KOPT-K1 (cell line): ENCODE measurements around the gene CDH13.

Experiments used
- H3K27ac ChIP-seq: fragments of 200-600 bp; sonication (generic); 2 replicates; pipeline ENCODE4 v1.5.1; 2016; ENCODE audit warnings: antibody characterized with exemption, mild to moderate bottlenecking, low read depth, low read length; ENCODE audit not compliant: poor library complexity, severe bottlenecking
- H3K36me3 ChIP-seq: fragments of 200-600 bp; sonication (generic); 2 replicates; pipeline ENCODE4 v1.5.1; 2017; ENCODE audit warnings: antibody characterized with exemption, mild to moderate bottlenecking, low read length, moderate library complexity; ENCODE audit not compliant: insufficient read depth
- H3K9me3 ChIP-seq: fragments of 200-600 bp; sonication (generic); 2 replicates; pipeline ENCODE4 v1.5.1; 2017; ENCODE audit warnings: antibody characterized with exemption, low read length, mild to moderate bottlenecking; ENCODE audit not compliant: insufficient read depth, poor library complexity, severe bottlenecking

CDH13 gene

DNA sequence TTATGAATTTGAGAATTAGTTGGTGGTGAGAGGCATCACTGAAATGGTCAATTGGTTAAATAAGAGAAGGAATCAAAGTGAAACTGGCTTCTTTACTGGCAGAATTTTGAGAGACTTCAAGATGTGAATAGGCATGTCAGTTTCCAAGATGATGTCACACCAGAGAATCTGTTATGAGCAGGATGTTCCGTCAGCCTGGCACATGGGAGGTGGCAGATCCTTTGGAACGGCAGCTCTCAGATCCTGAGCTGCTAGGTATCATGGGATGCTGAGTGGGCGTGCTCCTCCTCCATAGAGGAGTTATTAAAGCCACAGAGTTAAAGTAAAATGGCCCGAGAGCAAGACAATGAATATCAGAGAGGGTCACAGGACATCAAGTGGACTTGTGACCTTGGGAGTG is 736.8 kb downstream of the CDH13 start:
- Histone ChIP-seq H3K27ac (no peak overlapping the region), H3K9me3 (no peaks in the 10 kb centered on the region), H3K36me3 (no peaks in the 10 kb centered on the region)

DNA sequence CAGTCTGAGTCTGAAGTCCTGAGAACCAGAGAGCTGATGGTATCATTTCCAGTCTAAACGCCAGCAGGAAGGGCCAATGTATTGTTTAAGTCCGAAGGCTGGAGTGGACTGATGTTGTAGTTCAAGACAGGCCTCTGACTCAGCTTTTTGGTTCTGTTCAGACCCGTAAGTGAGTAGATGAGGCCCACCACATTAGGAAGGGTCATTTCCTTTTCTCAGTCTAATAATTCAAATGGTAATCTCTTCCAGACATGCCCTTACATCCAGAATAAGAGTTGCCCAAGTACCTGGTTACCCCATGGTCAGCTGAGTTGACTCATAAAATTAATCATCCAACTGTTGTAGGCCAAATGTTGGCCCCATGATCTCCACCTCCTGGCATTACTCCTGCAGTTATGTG is 738.4 kb downstream of the CDH13 start:
- H3K27ac ChIP-seq, result no peak overlapping the region
- no peaks in the 10 kb centered on the region for H3K36me3 ChIP-seq
- H3K9me3 ChIP-seq, result no peaks in the 10 kb centered on the region

DNA sequence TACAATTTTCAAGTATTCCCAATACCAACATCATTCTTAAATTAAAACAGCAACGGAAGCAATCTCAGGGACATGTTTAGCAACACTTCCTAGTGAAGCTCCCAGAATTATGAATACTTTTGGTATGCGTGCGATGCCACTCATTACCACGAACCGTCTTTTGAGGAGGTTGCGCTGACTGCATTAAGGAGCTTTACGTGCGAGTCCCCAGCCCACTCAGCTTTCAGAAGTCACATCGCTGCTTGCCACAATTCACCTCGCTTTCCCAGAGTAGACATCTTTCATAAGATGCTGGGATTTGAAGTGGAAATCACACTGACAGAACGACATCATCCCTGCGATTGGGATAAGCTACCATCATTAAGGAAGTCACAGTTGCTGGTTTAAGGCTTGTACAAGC is 739.5 kb downstream of the CDH13 start:
- Histone ChIP-seq H3K9me3 (no peaks in the 10 kb centered on the region), H3K27ac (no peak overlapping the region), H3K36me3 (no peaks in the 10 kb centered on the region)

DNA sequence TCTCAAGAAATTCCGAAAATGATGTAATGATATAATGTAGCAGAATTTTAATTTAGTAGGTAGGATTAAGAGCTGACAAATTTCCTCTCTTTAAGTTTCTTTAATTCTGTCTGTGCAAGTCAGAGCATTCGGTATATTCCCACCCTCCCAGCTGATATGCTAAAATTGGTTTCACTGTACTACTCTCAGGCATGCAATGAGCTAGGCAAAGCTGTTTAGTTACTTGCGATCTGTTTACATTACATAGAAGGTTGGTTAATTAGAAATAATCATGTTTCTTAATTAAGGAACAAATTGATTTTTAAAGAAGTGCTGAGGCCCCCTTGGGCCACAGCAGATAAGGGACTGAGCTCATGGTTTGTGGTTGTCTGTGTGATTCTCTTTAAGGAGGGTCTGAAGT is 748.2 kb downstream of the CDH13 start:
- H3K9me3 ChIP-seq, result no peaks in the 10 kb centered on the region
- no peaks in the 10 kb centered on the region for H3K36me3 ChIP-seq
- no peak overlapping the region for H3K27ac ChIP-seq

DNA sequence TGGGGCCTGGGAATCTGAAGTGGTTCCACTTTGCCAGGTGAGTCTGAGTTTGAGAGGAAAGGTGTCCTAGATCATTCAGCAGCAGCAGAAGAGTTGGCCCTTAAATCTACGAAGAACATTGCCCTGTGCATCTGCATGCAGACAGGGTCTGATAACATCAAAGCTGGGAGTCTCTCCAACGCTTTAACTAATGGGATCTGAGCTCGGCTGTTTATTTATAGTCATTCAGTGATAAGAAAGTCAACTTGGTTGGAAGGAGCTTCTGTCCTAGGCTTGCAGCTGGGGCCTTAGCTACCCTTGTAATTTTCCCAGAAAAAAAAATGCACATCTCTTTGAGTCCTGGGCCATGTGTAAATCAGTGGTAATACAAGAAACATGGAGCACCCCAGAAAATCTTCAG is 763.0 kb downstream of the CDH13 start:
- no peaks in the 10 kb centered on the region for H3K36me3 ChIP-seq
- H3K27ac ChIP-seq, result no peak overlapping the region
- H3K9me3 ChIP-seq, result no peaks in the 10 kb centered on the region

DNA sequence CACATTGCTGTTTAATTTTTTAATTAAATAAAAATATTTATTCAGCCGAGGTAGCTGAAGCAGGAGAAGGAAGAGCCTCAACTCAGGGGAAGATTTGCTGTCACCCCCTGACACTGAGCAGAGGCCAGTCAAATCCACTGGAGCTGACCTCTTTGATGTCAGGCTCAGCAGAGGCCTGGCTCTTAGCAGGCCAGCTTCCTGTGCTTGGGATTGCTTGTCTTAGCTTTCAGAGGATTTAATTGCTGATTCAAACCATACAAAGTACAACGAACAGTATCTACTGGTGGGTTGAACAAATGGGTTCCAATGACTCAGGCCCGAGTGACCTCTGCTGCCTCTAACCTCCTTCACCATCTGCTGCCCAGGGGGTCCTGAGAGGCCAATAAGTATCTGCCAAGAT is 764.0 kb downstream of the CDH13 start:
- no peaks in the 10 kb centered on the region for H3K9me3 ChIP-seq

DNA sequence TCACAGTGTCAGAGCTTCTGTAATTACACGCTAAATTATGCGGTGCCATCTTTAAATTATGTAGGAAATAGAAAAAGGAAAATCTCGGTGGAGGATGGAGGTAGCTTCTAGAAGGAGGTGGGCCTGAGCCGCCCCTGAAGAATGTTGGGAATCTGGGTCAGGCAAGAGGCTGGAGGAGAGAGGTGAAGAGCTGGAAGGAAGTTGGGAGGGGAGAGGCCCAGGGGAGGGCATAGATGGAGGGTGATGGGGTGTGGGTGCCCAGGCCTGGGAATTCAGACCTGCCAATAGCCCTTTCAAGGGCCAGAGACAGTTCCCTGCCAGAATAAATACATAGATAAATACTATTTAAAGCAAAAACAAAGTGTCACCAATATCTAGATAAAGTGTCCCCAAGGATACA is 766.0 kb downstream of the CDH13 start:
- no peaks in the 10 kb centered on the region for H3K9me3 ChIP-seq
- no peak overlapping the region for H3K27ac ChIP-seq
- H3K36me3 ChIP-seq, result no peaks in the 10 kb centered on the region

More for the DNA sequence above, 764.0 kb downstream of the CDH13 start:
- Histone ChIP-seq H3K27ac (no peak overlapping the region), H3K36me3 (no peaks in the 10 kb centered on the region)

DNA sequence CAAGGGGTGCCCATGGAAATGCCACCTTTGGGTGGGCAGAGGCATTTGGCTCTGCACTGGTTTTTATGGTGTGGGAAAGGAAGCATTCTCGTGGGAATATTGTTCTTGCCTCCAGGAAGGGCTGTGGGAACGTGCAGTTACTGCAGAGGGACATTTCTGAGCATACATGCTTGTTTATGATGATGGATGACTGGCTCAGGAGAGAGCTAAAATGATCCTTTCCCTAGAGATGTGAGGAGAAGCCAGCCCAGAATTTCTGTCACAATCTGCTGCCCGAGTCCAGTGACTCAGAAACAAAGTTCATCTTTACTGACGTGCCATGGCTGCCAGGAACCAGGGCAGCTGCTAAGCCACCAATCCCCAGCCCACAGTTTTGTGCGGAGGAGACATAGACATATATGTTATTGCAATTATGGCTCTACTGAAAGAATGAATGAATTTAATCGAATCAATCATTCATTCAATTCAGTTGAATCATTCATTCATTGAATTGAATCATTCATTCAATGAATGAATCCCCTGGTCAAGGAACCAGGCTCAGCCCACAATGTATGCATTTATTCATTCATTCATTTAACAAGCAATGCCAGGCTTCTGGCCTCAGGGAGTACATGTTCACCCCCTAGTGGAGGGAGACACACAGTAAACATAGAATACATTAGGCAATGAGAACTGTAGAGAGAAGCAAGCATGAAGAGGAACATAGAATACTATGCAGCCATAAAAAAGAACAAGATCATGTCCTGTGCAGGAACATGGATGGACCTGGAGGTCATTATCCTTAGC is 766.6 kb downstream of the CDH13 start:
- no peaks in the 10 kb centered on the region for H3K9me3 ChIP-seq

DNA sequence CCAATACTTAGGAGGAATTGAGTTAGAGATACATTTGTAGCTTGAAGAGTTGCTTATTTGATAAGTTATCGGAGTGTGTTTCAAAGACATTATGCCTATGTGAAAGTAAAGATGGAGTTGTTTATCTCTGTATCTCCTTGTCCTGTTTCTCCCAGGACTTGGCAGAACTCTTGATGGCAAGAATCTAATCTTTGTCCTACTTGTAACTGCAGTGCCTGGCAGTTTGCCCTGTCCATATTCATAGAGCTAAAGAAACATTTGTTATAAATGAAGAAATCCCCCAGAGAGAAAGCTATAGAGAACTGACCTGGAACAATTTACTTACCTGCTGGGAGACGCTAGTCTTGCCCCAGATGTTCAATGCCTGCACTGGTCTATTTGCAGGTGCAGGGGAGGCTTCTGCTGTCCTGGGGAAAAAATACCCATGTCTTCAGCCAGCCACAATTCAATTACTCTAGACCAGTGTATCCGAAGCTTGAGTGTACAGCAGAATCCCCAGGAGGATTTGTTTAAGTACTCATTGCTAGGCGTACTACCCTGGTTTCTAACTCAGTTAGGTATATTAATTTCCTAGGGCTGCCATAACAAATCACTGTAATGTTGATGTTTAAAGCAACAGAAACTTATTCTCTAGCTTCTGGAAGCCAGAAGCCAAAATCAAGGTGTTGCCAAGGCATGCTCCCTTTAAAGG is 771.0 kb downstream of the CDH13 start:
- no peaks in the 10 kb centered on the region for H3K36me3 ChIP-seq
- H3K27ac ChIP-seq, result no peak overlapping the region

More for the DNA sequence above, 766.6 kb downstream of the CDH13 start:
- Histone ChIP-seq H3K36me3 (no peaks in the 10 kb centered on the region), H3K27ac (no peak overlapping the region)

DNA sequence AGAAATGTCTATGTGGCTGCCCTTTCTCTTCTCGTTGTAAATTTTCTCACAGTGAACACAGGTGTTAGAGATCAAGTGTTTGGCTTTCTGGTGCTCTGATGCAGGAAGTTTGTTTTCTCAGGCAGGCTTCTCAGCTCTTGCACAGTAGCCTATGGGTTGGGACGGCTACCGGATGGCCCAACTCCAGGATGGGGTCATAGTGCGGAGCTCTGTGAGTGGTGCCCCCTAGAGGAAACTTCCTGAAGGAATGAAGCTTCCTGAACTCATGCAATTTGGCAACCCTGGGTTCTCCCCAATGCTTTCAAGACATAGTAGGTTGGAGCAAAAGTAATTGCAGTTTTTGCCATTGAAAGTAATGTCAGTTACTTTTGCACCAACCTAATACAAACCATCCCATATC is 773.5 kb downstream of the CDH13 start:
- H3K9me3 ChIP-seq, result no peaks in the 10 kb centered on the region
- H3K27ac ChIP-seq, result no peak overlapping the region
- H3K36me3 ChIP-seq, result no peaks in the 10 kb centered on the region

More for the DNA sequence above, 771.0 kb downstream of the CDH13 start:
- no peaks in the 10 kb centered on the region for H3K9me3 ChIP-seq

DNA sequence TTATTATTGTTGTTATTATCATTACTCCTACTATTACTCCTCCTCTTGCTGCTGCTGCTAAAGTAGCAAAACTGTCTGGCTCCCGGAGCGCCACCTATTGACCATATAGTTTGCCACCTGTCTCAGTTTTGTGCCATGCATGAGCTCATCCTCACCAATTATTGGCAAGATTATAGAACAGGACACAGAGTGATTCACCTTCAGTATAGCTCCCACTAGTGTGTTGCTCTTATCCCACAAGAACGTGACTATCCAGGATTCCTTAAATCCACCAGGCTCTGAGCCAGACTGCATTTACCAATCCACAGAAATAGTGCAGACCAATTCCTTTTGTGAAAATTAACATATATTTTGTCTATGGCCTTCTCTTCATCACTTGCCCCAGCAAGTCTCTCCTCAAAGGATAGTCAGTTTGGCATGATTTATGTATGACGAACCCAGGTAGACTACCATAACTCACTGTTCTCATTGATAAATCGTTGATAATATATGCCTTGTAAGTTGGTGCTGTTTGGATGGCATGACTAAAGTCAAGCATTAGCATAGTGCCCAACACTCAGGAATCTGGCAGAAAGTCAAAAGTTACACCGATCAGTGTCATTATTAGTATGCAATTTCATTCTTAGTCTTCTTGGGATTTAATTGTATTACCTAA is 775.5 kb downstream of the CDH13 start:
- H3K36me3 ChIP-seq, result no peaks in the 10 kb centered on the region

DNA sequence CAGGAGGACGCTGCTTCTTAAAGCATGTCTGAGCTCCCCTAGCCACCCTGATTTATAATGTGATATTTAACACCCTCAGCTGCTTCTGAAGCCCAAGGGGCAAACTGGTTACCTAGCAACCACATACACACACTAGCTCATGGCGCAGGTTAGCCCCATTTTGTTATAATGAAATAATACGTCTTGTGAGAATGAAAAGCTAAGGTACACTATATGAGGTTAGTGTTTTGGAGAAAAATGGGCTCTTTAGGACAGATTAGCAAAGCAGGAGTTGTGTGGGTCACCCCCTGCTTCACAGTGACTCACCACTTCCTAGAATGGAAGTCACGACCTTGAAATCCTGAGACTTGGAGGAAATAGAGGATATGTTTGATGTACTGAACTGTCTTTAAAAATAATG is 776.2 kb downstream of the CDH13 start:
- Histone ChIP-seq H3K9me3 (no peaks in the 10 kb centered on the region), H3K36me3 (no peaks in the 10 kb centered on the region), H3K27ac (no peak overlapping the region)

More for the DNA sequence above, 775.5 kb downstream of the CDH13 start:
- Histone ChIP-seq H3K27ac (no peak overlapping the region), H3K9me3 (no peaks in the 10 kb centered on the region)

DNA sequence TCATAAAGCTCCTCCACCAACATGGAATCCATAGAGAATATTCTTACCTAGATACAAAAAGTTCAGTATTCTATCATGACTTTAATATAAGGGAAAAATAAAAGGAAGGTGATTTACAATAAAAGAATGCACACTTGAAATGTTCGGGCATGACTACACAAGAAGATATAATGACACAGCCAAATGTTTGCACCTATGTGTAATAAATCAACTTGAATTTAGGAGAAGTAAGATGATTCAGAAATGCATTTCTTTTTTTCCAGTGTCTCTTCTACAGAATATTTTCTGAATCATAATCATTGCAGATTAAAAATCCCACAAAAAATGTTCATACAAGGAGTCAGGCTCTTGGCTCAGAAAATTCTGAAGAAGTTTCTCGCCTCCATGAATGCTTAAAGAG is 777.0 kb downstream of the CDH13 start:
- Histone ChIP-seq H3K27ac (no peak overlapping the region), H3K36me3 (no peaks in the 10 kb centered on the region), H3K9me3 (no peaks in the 10 kb centered on the region)

DNA sequence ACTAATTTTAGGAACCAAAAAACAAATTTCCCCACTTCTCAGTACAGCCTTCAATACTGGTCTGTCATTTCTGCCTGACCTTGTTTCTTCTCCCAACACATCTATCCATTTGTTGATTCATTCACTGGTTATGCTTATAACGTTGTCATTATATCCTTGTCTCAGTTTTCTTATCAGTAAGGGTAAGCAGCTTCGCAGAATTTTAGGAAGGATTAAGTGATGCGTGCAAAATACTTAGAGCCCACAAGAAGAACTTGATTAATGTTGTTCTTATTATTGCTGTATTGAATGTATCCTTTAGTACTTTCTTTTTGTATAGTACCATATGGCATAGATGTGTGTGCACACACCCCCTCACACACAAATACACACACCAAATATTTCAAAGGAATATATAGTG is 777.5 kb downstream of the CDH13 start:
- Histone ChIP-seq H3K27ac (no peak overlapping the region), H3K36me3 (no peaks in the 10 kb centered on the region), H3K9me3 (no peaks in the 10 kb centered on the region)

DNA sequence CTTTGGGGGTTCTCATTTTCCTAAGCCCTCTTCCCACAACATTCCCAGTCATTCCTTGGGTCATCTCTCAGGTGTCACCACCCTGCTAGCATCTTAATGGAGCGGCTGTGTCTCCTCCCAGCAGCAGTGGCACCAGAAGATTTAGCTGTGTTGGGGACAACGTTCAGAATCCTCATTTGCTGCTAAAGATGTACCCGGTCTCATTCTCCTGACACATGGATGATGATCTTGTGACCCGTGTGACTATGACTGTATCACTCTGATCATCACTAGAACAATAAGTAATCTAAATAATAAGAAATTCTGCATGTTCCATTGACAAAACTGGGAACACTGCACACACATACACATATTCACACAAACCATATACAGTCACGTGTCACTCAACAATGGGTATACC is 781.2 kb downstream of the CDH13 start:
- Histone ChIP-seq H3K27ac (no peak overlapping the region), H3K36me3 (no peaks in the 10 kb centered on the region), H3K9me3 (no peaks in the 10 kb centered on the region)
